HCT116 (cell line): ENCODE data around the gene HCLS1. TPM values are rescaled to one million over a fixed set of nuclear protein-coding genes. Genes with fewer than 3 reads are reported as not detected.

Source experiments
- ATAC-seq: fragments of 200-7000 bp; cut with Tn5 transposase; 2 replicates; pipeline ENCODE4 v1.9.1; 2020; ENCODE audit warnings: mild to moderate bottlenecking, moderate library complexity
- BruUV-seq: library from RNA; stranded (reverse); fragments of 400-500 nt; replicated peaks from 2 replicates; lab custom pipeline; 2021; lab: Mats Ljungman, UMichigan
- CTCF ChIA-PET: fragments of 300-600 bp; sonication (Branson Sonifier 250); formaldehyde crosslinking; loops from one replicate; lab custom pipeline; 2021; ENCODE audit warnings: antibody characterized with exemption; lab: Charles Lee
- POLR2A ChIA-PET: fragments of 300-600, 350-600 bp; sonication (Branson Sonifier 250); formaldehyde crosslinking; loops from one replicate; lab custom pipeline; 2021; ENCODE audit warnings: antibody characterized with exemption; lab: Charles Lee
- RAD21 ChIA-PET, 2 experiments: fragments of 300-600 bp; sonication (Branson Sonifier 250); formaldehyde crosslinking; loops; one replicate each; lab custom pipeline; 2023; ENCODE audit warnings: low total read pairs in 2 of 2; ENCODE audit not compliant: uncharacterized antibody in 2 of 2, unreplicated experiment in 2 of 2, low non-redundant PET in 1 of 2; lab: Charles Lee
- DNase-seq: peaks from one replicate; pipeline ENCODE4 v3.0.0-alpha.2; 2010; ENCODE audit warnings: low read depth, low spot score
- H2AFZ ChIP-seq: fragments of 200-600 bp; shearing (Covaris generic), sonication (generic); 2 replicates; pipeline ENCODE4 v1.6.1; 2017; ENCODE audit warnings: low read depth, mixed run types, mixed read lengths, antibody characterized with exemption, low read length; ENCODE audit not compliant: poor library complexity, severe bottlenecking
- H3K27ac ChIP-seq: 2 replicates; pipeline ENCODE4 v1.5.1; 2012; ENCODE audit warnings: low read depth, low read length
- H3K27me3 ChIP-seq: fragments of 200-600 bp; sonication (generic); 2 replicates; pipeline ENCODE4 v1.6.1; 2016; ENCODE audit warnings: mixed run types, low read length, mixed read lengths; ENCODE audit not compliant: insufficient read depth
- H3K36me3 ChIP-seq, 2 experiments: fragments of 200-500 bp in 1 of 2; fragments of 200-600 bp in 1 of 2; sonication (Bioruptor generic) in 1 of 2; sonication (generic) in 1 of 2; 2 replicates each; pipeline versions ENCODE4 v1.5.1 to v1.6.1; 2014 to 2016; ENCODE audit warnings: low read length in 2 of 2, inconsistent platforms in 1 of 2, mixed read lengths in 1 of 2, mixed run types in 1 of 2; ENCODE audit not compliant: insufficient read depth in 2 of 2, control insufficient read depth in 1 of 2
- H3K4me1 ChIP-seq, 2 experiments: fragments of 200-600 bp in 1 of 2; sonication (generic) in 1 of 2; 2 replicates each; pipeline versions ENCODE4 v1.5.1 to v1.6.1; 2012 to 2017; ENCODE audit warnings: low read length in 2 of 2, inconsistent platforms in 1 of 2, mild to moderate bottlenecking in 1 of 2, mixed read lengths in 1 of 2, mixed run types in 1 of 2, moderate library complexity in 1 of 2; ENCODE audit not compliant: insufficient read depth in 2 of 2, control insufficient read depth in 1 of 2
- H3K4me2 ChIP-seq: fragments of 200-600 bp; sonication (generic); 2 replicates; pipeline ENCODE4 v1.6.1; 2017; ENCODE audit warnings: mixed run types, low read length, mixed read lengths
- H3K4me3 ChIP-seq, 2 experiments: fragments of 200-600 bp in 1 of 2; sonication (generic) in 1 of 2; replicated peaks in 1 of 2; 2 replicates each; pipeline ENCODE4 v1.5.1; 2011 to 2016; ENCODE audit warnings: low read length in 2 of 2, control low read depth in 1 of 2, low read depth in 1 of 2, mild to moderate bottlenecking in 1 of 2, mixed read lengths in 1 of 2, mixed run types in 1 of 2
- H3K79me2 ChIP-seq: fragments of 200-600 bp; sonication (generic); 2 replicates; pipeline ENCODE4 v1.6.1; 2017; ENCODE audit warnings: mild to moderate bottlenecking, mixed run types, low read length, moderate library complexity, mixed read lengths; ENCODE audit not compliant: insufficient read depth
- H3K9ac ChIP-seq: fragments of 200-600 bp; sonication (generic); 2 replicates; pipeline ENCODE4 v1.6.1; 2016; ENCODE audit warnings: low read length, mixed read lengths
- H3K9me2 ChIP-seq: fragments of 200-600 bp; sonication (generic), shearing (Covaris generic); 2 replicates; pipeline ENCODE4 v1.6.1; 2017; ENCODE audit warnings: mixed run types, mild to moderate bottlenecking, moderate library complexity; ENCODE audit not compliant: insufficient read depth
- H3K9me3 ChIP-seq, 2 experiments: fragments of 200-500 bp in 1 of 2; fragments of 200-600 bp in 1 of 2; sonication (Bioruptor generic) in 1 of 2; sonication (generic) in 1 of 2; 2 replicates each; pipeline ENCODE4 v1.6.1; 2014 to 2017; ENCODE audit warnings: low read length in 2 of 2, mixed read lengths in 2 of 2, inconsistent platforms in 1 of 2, low read depth in 1 of 2, mild to moderate bottlenecking in 1 of 2, mixed run types in 1 of 2, moderate library complexity in 1 of 2; ENCODE audit not compliant: control insufficient read depth in 1 of 2, insufficient read depth in 1 of 2
- H4K20me1 ChIP-seq: fragments of 200-600 bp; sonication (generic), shearing (Covaris generic); 2 replicates; pipeline ENCODE4 v1.6.1; 2017; ENCODE audit warnings: mixed run types, mild to moderate bottlenecking, moderate library complexity; ENCODE audit not compliant: insufficient read depth
- ATF3 ChIP-seq: IDR thresholded peaks from 2 replicates; pipeline ENCODE4 v1.6.1; 2012
- CBX3 ChIP-seq: IDR thresholded peaks from 2 replicates; pipeline ENCODE4 v1.6.1; 2012; ENCODE audit warnings: low read depth
- CEBPB ChIP-seq: IDR thresholded peaks from 2 replicates; pipeline ENCODE4 v1.6.1; 2012; ENCODE audit warnings: low read depth
- CTCF ChIP-seq, 3 experiments: fragments of 200-600 bp in 1 of 3; sonication (generic) in 1 of 3; IDR thresholded peaks in 2 of 3; conservative IDR thresholded peaks in 1 of 3; 2 replicates each; pipeline ENCODE4 v1.5.1; 2012 to 2017; ENCODE audit warnings: low read depth in 2 of 3, low read length in 2 of 3, antibody characterized with exemption in 1 of 3, borderline replicate concordance in 1 of 3, control low read depth in 1 of 3, mild to moderate bottlenecking in 1 of 3, mixed read lengths in 1 of 3, mixed run types in 1 of 3, moderate library complexity in 1 of 3; ENCODE audit not compliant: insufficient read depth in 1 of 3
- ELF1 ChIP-seq: IDR thresholded peaks from 2 replicates; pipeline ENCODE4 v1.6.1; 2012; ENCODE audit warnings: low read depth, borderline replicate concordance
- EZH2 ChIP-seq: fragments of 200-600 bp; sonication (generic); IDR thresholded peaks from 2 replicates; pipeline ENCODE4 v1.6.1; 2017; ENCODE audit warnings: antibody characterized with exemption, mixed run types
- EZH2phosphoT487 ChIP-seq: fragments of 200-600 bp; IDR thresholded peaks from 2 replicates; pipeline ENCODE4 v1.6.1; 2018; ENCODE audit warnings: antibody characterized with exemption, borderline replicate concordance
- FOSL1 ChIP-seq: IDR thresholded peaks from 2 replicates; pipeline ENCODE4 v1.6.1; 2012; ENCODE audit warnings: low read depth
- JUND ChIP-seq: IDR thresholded peaks from 2 replicates; pipeline ENCODE4 v1.6.1; 2012
- POLR2A ChIP-seq: IDR thresholded peaks from 2 replicates; pipeline ENCODE4 v1.7.0; 2011; ENCODE audit warnings: borderline replicate concordance; ENCODE audit not compliant: insufficient read depth, insufficient read length; ENCODE audit errors: extremely low read depth
- RAD21 ChIP-seq: IDR thresholded peaks from 2 replicates; pipeline ENCODE4 v1.6.1; 2012; ENCODE audit warnings: low read depth, mild to moderate bottlenecking
- SIN3A ChIP-seq: IDR thresholded peaks from 2 replicates; pipeline ENCODE4 v1.6.1; 2012; ENCODE audit warnings: low read depth
- SRF ChIP-seq: IDR thresholded peaks from 2 replicates; pipeline ENCODE4 v1.6.1; 2012; ENCODE audit warnings: low read depth
- TCF7L2 ChIP-seq: IDR thresholded peaks from 2 replicates; pipeline ENCODE4 v1.7.0; 2011; ENCODE audit warnings: borderline replicate concordance, inconsistent platforms; ENCODE audit not compliant: insufficient read depth, insufficient read length; ENCODE audit errors: extremely low read depth
- YY1 ChIP-seq: IDR thresholded peaks from 2 replicates; pipeline ENCODE4 v1.6.1; 2011; ENCODE audit warnings: low read length, low read depth, moderate library complexity, mild to moderate bottlenecking; ENCODE audit not compliant: insufficient replicate concordance; ENCODE audit errors: extremely low read depth
- ZFX ChIP-seq: fragments of 450-650 bp; IDR thresholded peaks from 2 replicates; pipeline ENCODE4 v1.6.1; 2017
- ZNF274 ChIP-seq: fragments of 200-500 bp; sonication (Bioruptor generic); IDR thresholded peaks from 2 replicates; pipeline ENCODE4 v1.6.1; 2014; ENCODE audit warnings: mild to moderate bottlenecking, low read depth, low read length, inconsistent platforms
- intact Hi-C: fragments of 100-400 bp; cut with micrococcal nuclease; formaldehyde crosslinking; loops from 2 replicates; pipeline ENCODE4 v1.10.0; 2022
- total RNA-seq: library from RNA; stranded (reverse); gene quantifications from one replicate; pipeline ENCODE4 v1.2.1, GENCODE V29; 2021; ENCODE audit not compliant: unreplicated experiment

HCLS1 gene
- total RNA-seq, 1 experiment from 2014 or later = 1.6 TPM

GRCh38 chr3:121645054-121645453, 15.6 kb downstream of the HCLS1 start:
- Histone ChIP-seq H4K20me1 (no peaks in the 10 kb centered on the region), H3K4me2 (no peak overlapping the region), H3K9me2 (no peaks in the 10 kb centered on the region), H3K27ac (no peak overlapping the region), H3K36me3 (no peaks in the 10 kb centered on the region), H3K27me3 (peaks cover 3% of the 10 kb centered on the region; the same call in 1 of the 2 replicates), H2AFZ (no peak overlapping the region), H3K9ac (no peak overlapping the region), H3K9me3 (no peaks in the 10 kb centered on the region), H3K4me1 (no peaks in the 10 kb centered on the region), H3K79me2 (no peaks in the 10 kb centered on the region), H3K4me3 (no peak overlapping the region)
- ChIA-PET POLR2A (no interaction called here), RAD21 (no interaction called here), CTCF (no interaction called here)
- no TSS peak for BruUV-seq
- no peak for ATAC-seq
- DNase-seq = no peak
- intact Hi-C loops = no loop called here
- TF ChIP-seq CBX3 (no peak), EZH2phosphoT487 (no peak), ATF3 (no peak), ZNF274 (no peak), CTCF (IDR thresholded peaks at IDR 0.05 in 2 of 3, conservative IDR thresholded peaks at IDR 0.05 in 1 of 3; ENCODE audit: borderline replicate concordance in 1 of 3, insufficient read depth in 1 of 3, low read depth in 2 of 3, low read length in 2 of 3) (no peak), SRF (no peak), ZFX (no peak), ELF1 (no peak), CEBPB (no peak), JUND (no peak), RAD21 (no peak), TCF7L2 (no peak), POLR2A (no peak), YY1 (no peak), EZH2 (no peak), FOSL1 (no peak), SIN3A (no peak)
